ENCODE measurements around the gene ARID1B.

Gene ARID1B

DNA sequence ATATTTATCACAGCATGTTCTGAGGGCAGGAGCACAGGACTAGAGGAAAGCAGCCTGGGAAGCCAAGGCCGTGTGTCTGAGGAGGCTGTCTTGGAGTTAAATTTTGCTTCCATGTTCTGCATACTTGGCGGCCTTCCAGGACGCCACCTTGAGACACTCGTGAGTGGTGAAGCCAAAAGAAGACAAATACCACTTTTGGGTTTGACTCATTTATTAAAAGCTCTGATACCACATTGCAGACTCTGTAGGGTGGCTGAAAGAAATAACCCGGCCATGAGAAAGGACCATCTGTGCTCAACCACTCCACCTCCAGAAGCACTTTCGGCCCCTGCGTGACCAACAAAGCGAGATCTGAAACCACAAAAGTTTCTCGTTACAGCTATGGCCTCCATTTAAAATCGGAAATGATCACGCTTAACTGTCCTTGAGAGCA is 426.1 kb downstream of the ARID1B start:
- no peak overlapping the region for H3K4me3 ChIP-seq (ENCODE audit: severe bottlenecking)
- no peak for DNase-seq (ENCODE audit: low spot score)
- H3K4me1 ChIP-seq (ENCODE audit: insufficient read depth, poor library complexity, severe bottlenecking) = peaks cover 6% of the 10 kb centered on the region
- H3K36me3 ChIP-seq (ENCODE audit: low read depth) = peaks cover 43% of the 10 kb centered on the region
- TF ChIP-seq, protein P1, sequence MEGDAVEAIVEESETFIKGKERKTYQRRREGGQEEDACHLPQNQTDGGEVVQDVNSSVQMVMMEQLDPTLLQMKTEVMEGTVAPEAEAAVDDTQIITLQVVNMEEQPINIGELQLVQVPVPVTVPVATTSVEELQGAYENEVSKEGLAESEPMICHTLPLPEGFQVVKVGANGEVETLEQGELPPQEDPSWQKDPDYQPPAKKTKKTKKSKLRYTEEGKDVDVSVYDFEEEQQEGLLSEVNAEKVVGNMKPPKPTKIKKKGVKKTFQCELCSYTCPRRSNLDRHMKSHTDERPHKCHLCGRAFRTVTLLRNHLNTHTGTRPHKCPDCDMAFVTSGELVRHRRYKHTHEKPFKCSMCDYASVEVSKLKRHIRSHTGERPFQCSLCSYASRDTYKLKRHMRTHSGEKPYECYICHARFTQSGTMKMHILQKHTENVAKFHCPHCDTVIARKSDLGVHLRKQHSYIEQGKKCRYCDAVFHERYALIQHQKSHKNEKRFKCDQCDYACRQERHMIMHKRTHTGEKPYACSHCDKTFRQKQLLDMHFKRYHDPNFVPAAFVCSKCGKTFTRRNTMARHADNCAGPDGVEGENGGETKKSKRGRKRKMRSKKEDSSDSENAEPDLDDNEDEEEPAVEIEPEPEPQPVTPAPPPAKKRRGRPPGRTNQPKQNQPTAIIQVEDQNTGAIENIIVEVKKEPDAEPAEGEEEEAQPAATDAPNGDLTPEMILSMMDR (IDR thresholded peaks at IDR 0.05; ENCODE audit: poor library complexity, severe bottlenecking) = no peak
- H3K27me3 ChIP-seq (ENCODE audit: insufficient read depth, poor library complexity, severe bottlenecking) = no peaks in the 10 kb centered on the region
- H3K27ac ChIP-seq (ENCODE audit: poor library complexity, severe bottlenecking) = no peak overlapping the region
- ATAC-seq (ENCODE audit: low read depth) = no peak
- H3K9me3 ChIP-seq (ENCODE audit: severe bottlenecking) = no peaks in the 10 kb centered on the region

DNA sequence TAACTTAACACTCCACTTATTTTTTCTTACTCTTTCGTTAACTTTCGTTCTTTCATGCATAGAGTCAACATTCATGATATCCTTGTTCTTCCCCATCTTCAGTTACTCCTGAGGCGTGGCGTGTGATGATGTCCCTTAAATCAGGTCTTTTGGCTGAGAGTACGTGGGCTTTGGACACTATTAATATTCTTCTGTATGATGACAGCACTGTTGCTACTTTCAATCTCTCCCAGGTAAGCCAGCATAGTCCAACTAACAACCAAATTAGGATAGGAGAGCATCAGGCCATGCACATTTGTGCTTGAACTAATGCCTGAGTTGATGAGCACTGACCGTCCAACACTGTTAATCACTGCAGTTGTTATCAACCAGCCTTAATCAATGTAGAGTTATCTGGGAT is 426.6 kb downstream of the ARID1B start:
- Histone ChIP-seq H3K4me1 (ENCODE audit: insufficient read depth, poor library complexity, severe bottlenecking) (peaks cover 2% of the 10 kb centered on the region), H3K9me3 (ENCODE audit: severe bottlenecking) (no peaks in the 10 kb centered on the region), H3K27ac (ENCODE audit: poor library complexity, severe bottlenecking) (no peak overlapping the region), H3K27me3 (ENCODE audit: insufficient read depth, poor library complexity, severe bottlenecking) (no peaks in the 10 kb centered on the region), H3K36me3 (ENCODE audit: low read depth) (peaks cover 41% of the 10 kb centered on the region), H3K4me3 (ENCODE audit: severe bottlenecking) (no peak overlapping the region)
- TF ChIP-seq, protein P1 (IDR thresholded peaks at IDR 0.05; ENCODE audit: poor library complexity, severe bottlenecking) = no peak
- ATAC-seq (ENCODE audit: low read depth) (no peak), DNase-seq (ENCODE audit: low spot score) (no peak)

DNA sequence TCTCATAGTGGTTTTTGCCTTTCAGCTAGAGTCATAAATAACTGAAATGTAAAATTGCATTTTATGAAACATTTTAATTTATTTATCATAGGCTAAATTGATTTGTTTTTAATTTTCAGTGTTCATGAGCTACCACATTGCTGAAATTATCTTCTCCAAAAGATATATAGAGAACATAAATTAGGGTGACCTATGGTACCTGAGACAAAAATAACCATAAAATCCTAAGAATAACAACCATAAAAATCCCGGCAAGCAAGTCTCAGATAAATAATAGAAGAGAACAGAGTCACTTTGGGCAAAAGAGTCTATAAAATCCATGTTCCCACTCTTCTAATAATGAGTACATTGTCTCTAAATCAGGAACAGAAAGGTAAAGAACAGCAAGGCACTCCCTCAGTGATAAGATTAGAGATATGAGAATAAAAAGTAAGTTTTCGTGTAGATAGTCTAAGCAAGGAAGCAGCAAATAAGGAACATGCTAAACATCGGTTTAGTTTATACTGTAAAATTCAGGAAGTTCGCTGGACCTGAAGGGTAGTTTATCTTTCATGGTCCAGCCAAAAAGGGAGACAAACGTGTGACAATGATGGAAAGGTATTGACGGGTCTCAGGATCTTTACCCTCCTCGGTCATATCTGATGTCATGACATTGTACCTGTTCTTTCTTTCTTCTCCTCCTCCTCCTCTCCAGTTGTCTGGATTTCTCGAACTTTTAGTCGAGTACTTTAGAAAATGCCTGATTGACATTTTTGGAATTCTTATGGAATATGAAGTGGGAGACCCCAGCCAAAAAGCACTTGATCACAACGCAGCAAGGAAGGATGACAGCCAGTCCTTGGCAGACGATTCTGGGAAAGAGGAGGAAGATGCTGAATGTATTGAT is 428.5 kb downstream of the ARID1B start:
- Histone ChIP-seq H3K36me3 (ENCODE audit: low read depth) (peaks cover 30% of the 10 kb centered on the region), H3K4me1 (ENCODE audit: insufficient read depth, poor library complexity, severe bottlenecking) (no peaks in the 10 kb centered on the region), H3K4me3 (ENCODE audit: severe bottlenecking) (no peak overlapping the region), H3K27ac (ENCODE audit: poor library complexity, severe bottlenecking) (no peak overlapping the region), H3K27me3 (ENCODE audit: insufficient read depth, poor library complexity, severe bottlenecking) (no peaks in the 10 kb centered on the region), H3K9me3 (ENCODE audit: severe bottlenecking) (no peaks in the 10 kb centered on the region)
- TF ChIP-seq, protein P1 (IDR thresholded peaks at IDR 0.05; ENCODE audit: poor library complexity, severe bottlenecking) = no peak
- no peak for ATAC-seq (ENCODE audit: low read depth)
- no peak for DNase-seq (ENCODE audit: low spot score)

DNA sequence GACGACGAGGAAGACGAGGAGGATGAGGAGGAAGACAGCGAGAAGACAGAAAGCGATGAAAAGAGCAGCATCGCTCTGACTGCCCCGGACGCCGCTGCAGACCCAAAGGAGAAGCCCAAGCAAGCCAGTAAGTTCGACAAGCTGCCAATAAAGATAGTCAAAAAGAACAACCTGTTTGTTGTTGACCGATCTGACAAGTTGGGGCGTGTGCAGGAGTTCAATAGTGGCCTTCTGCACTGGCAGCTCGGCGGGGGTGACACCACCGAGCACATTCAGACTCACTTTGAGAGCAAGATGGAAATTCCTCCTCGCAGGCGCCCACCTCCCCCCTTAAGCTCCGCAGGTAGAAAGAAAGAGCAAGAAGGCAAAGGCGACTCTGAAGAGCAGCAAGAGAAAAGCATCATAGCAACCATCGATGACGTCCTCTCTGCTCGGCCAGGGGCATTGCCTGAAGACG is 429.2 kb downstream of the ARID1B start:
- ATAC-seq (ENCODE audit: low read depth) (no peak), DNase-seq (ENCODE audit: low spot score) (no peak)
- Histone ChIP-seq H3K9me3 (ENCODE audit: severe bottlenecking) (no peaks in the 10 kb centered on the region), H3K27me3 (ENCODE audit: insufficient read depth, poor library complexity, severe bottlenecking) (no peaks in the 10 kb centered on the region), H3K36me3 (ENCODE audit: low read depth) (peaks cover 23% of the 10 kb centered on the region), H3K4me3 (ENCODE audit: severe bottlenecking) (no peak overlapping the region), H3K27ac (ENCODE audit: poor library complexity, severe bottlenecking) (no peak overlapping the region), H3K4me1 (ENCODE audit: insufficient read depth, poor library complexity, severe bottlenecking) (no peaks in the 10 kb centered on the region)
- TF ChIP-seq, protein P1 (IDR thresholded peaks at IDR 0.05; ENCODE audit: poor library complexity, severe bottlenecking) = no peak
